PC-3 (cell line): ENCODE results near the gene OSMR. TPM values are rescaled to one million over a fixed set of nuclear protein-coding genes. Genes with fewer than 3 reads are reported as not detected.

Source experiments
- ATAC-seq: fragments of 200-7000 bp; cut with Tn5 transposase; 2 replicates; pipeline ENCODE4 v1.9.1; 2020; ENCODE audit warnings: mild to moderate bottlenecking, moderate library complexity
- BruUV-seq: library from RNA; stranded (reverse); fragments of 400-500 nt; replicated peaks from 2 replicates; lab custom pipeline; 2021; lab: Mats Ljungman, UMichigan
- CTCF ChIA-PET: fragments of 300-600 bp; sonication (Branson Sonifier 250); formaldehyde crosslinking; loops from one replicate; lab custom pipeline; 2022; ENCODE audit warnings: antibody characterized with exemption; lab: Charles Lee
- POLR2A ChIA-PET: fragments of 300-600 bp; sonication (Branson Sonifier 250); formaldehyde crosslinking; loops from one replicate; lab custom pipeline; 2022; ENCODE audit warnings: antibody characterized with exemption; ENCODE audit not compliant: unreplicated experiment; lab: Charles Lee
- DNase-seq: peaks from one replicate; pipeline ENCODE4 v3.0.0-alpha.2; 2015
- H2AFZ ChIP-seq: fragments of 300-600 bp; sonication (generic); 2 replicates; pipeline ENCODE4 v1.6.0; 2016; ENCODE audit warnings: antibody characterized with exemption, low read length
- H3F3A ChIP-seq: fragments of 300-600 bp; sonication (generic); one replicate; pipeline ENCODE4 v1.6.0; 2017; ENCODE audit warnings: antibody characterized with exemption, low read length, control low read depth, mild to moderate bottlenecking; ENCODE audit not compliant: unreplicated experiment
- H3K27ac ChIP-seq: fragments of 300-600 bp; sonication (generic); 2 replicates; pipeline ENCODE4 v1.5.1; 2016; ENCODE audit warnings: mild to moderate bottlenecking, low read length
- H3K27me3 ChIP-seq: fragments of 300-600 bp; sonication (generic); 2 replicates; pipeline ENCODE4 v1.6.1; 2016; ENCODE audit warnings: low read length, mixed read lengths
- H3K36me3 ChIP-seq: fragments of 300-600 bp; sonication (generic); 2 replicates; pipeline ENCODE4 v1.6.1; 2016; ENCODE audit warnings: low read depth, mixed run types, low read length, mixed read lengths
- H3K4me1 ChIP-seq: fragments of 300-600 bp; sonication (generic); 2 replicates; pipeline ENCODE4 v1.5.1; 2016; ENCODE audit warnings: low read length; ENCODE audit not compliant: insufficient read depth
- H3K4me2 ChIP-seq: fragments of 300-600 bp; sonication (generic); 2 replicates; pipeline ENCODE4 v1.6.0; 2016; ENCODE audit warnings: low read length
- H3K4me3 ChIP-seq: fragments of 300-600 bp; sonication (generic); 2 replicates; pipeline ENCODE4 v1.5.1; 2016; ENCODE audit warnings: mild to moderate bottlenecking, low read length, mixed read lengths
- H3K79me2 ChIP-seq: fragments of 300-600 bp; sonication (generic); 2 replicates; pipeline ENCODE4 v1.6.1; 2017; ENCODE audit warnings: low read length, mixed read lengths
- H3K9ac ChIP-seq: fragments of 300-600 bp; sonication (generic); 2 replicates; pipeline ENCODE4 v1.6.0; 2016; ENCODE audit warnings: mild to moderate bottlenecking, low read length
- H3K9me2 ChIP-seq: fragments of 300-600 bp; sonication (generic); replicated peaks from 2 replicates; pipeline ENCODE4 v1.6.1; 2016; ENCODE audit warnings: mixed run types, low read length, mixed read lengths
- H3K9me3 ChIP-seq: fragments of 300-600 bp; sonication (generic); 2 replicates; pipeline ENCODE4 v1.6.1; 2016; ENCODE audit warnings: low read length, mixed read lengths
- H4K20me1 ChIP-seq: fragments of 300-600 bp; sonication (generic); 2 replicates; pipeline ENCODE4 v1.6.1; 2016; ENCODE audit warnings: low read length, mixed read lengths
- CTCF ChIP-seq: fragments of 300-600 bp; sonication (generic); conservative IDR thresholded peaks from 2 replicates; pipeline ENCODE4 v1.5.1; 2017; ENCODE audit warnings: antibody characterized with exemption, low read depth, mild to moderate bottlenecking, low read length
- EZH2 ChIP-seq: fragments of 300-600 bp; sonication (generic); IDR thresholded peaks from one replicate; pipeline ENCODE4 v1.6.1; 2017; ENCODE audit warnings: antibody characterized with exemption, mild to moderate bottlenecking, low read length; ENCODE audit not compliant: unreplicated experiment
- EZH2phosphoT487 ChIP-seq: fragments of 300-600 bp; sonication (generic); IDR thresholded peaks from 2 replicates; pipeline ENCODE4 v1.6.1; 2018; ENCODE audit warnings: mild to moderate bottlenecking, antibody characterized with exemption, low read length, borderline replicate concordance
- intact Hi-C: fragments of 100-400 bp; cut with micrococcal nuclease; formaldehyde crosslinking; loops from 2 replicates; pipeline ENCODE4 v1.9.0; 2023
- total RNA-seq: library from RNA; depleted of rRNA; stranded (reverse); fragments of >200 nt; gene quantifications from 2 replicates; pipeline ENCODE4 v1.2.3, GENCODE V29; 2014

The OSMR gene
- total RNA-seq, 1 experiment from 2014 or later: 13.7 TPM

DNA sequence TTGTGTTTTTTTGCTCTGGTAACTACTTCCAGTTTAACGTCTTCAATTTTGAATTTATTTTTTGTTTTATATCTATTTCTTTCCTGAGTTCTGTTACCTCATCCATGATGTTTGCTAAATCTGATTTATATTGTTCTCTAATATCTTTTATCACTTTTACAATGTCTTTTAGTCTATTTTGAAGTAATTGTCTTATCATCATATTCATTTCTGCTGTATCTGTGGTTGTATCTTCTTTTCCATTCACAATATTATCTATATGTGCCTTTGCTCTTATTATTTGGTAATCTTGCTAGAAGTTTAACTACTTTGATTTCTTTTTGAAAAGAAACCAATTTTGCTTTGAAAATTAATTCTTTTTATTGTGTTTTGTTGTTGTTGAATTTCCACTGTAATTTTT lies 43.6 kb downstream of the OSMR start:
- no peaks in the 10 kb centered on the region for H3F3A ChIP-seq
- H3K9me2 ChIP-seq: no peaks in the 10 kb centered on the region
- no peak for DNase-seq
- H3K79me2 ChIP-seq: no peaks in the 10 kb centered on the region
- no peaks in the 10 kb centered on the region for H3K4me1 ChIP-seq
- no peak overlapping the region for H3K4me3 ChIP-seq
- CTCF ChIA-PET: no interaction called here
- H3K4me2 ChIP-seq: no peak overlapping the region
- H3K27me3 ChIP-seq: no peaks in the 10 kb centered on the region
- no peak overlapping the region for H3K27ac ChIP-seq
- POLR2A ChIA-PET: no interaction called here
- H3K9ac ChIP-seq: no peak overlapping the region
- intact Hi-C loops: no loop called here
- no peaks in the 10 kb centered on the region for H3K9me3 ChIP-seq
- no peaks in the 10 kb centered on the region for H4K20me1 ChIP-seq
- BruUV-seq: no TSS peak
- ATAC-seq: no peak
- H3K36me3 ChIP-seq: peaks cover 21% of the 10 kb centered on the region; the same call in 1 of the 2 replicates
- H2AFZ ChIP-seq: no peak overlapping the region
- TF ChIP-seq CTCF (no peak), EZH2phosphoT487 (no peak), EZH2 (no peak)

GRCh38 chr5:38891563-38891962 lies 45.8 kb downstream of the OSMR start:
- ATAC-seq: no peak
- POLR2A ChIA-PET: no interaction called here
- CTCF ChIA-PET: no interaction called here

More at GRCh38 chr5:38891563-38891962, 45.8 kb downstream of the OSMR start:
- no peak overlapping the region for H2AFZ ChIP-seq
- no peak for DNase-seq
- no TSS peak for BruUV-seq
- H3K36me3 ChIP-seq: peaks cover 2% of the 10 kb centered on the region; the same call in 1 of the 2 replicates
- no peak overlapping the region for H3K4me3 ChIP-seq
- H3F3A ChIP-seq: no peaks in the 10 kb centered on the region
- H4K20me1 ChIP-seq: no peaks in the 10 kb centered on the region
- H3K9me2 ChIP-seq: no peaks in the 10 kb centered on the region
- no peaks in the 10 kb centered on the region for H3K27me3 ChIP-seq
- H3K27ac ChIP-seq: no peak overlapping the region
- H3K4me2 ChIP-seq: no peak overlapping the region
- no peaks in the 10 kb centered on the region for H3K4me1 ChIP-seq
- peaks cover 7% of the 10 kb centered on the region; the same call in 1 of the 2 replicates for H3K9me3 ChIP-seq
- no peak overlapping the region for H3K9ac ChIP-seq
- H3K79me2 ChIP-seq: no peaks in the 10 kb centered on the region
- intact Hi-C loops: no loop called here
- TF ChIP-seq EZH2 (no peak), EZH2phosphoT487 (no peak), CTCF (no peak)
